DOHH2 (cell line): ENCODE data around the gene DUOXA2.
"Not testable (repeated sequence)": the region's sequence is repeated elsewhere in the genome, so short reads cannot be mapped to it uniquely, and the experiment has no call there.

ENCODE experiments used
- H3F3A ChIP-seq: fragments of 200-600 bp; sonication (generic), shearing (Covaris generic); 2 replicates; pipeline ENCODE4 v1.6.0; 2016; ENCODE audit warnings: antibody characterized with exemption, mild to moderate bottlenecking; ENCODE audit not compliant: control insufficient read depth, insufficient read depth
- H3K27ac ChIP-seq: fragments of 200-600 bp; sonication (generic); 2 replicates; pipeline ENCODE4 v1.5.1; 2014; ENCODE audit warnings: low read depth, mild to moderate bottlenecking, low read length, moderate library complexity
- H3K27me3 ChIP-seq: fragments of 200-600 bp; sonication (generic); 2 replicates; pipeline ENCODE4 v1.6.1; 2014; ENCODE audit warnings: mild to moderate bottlenecking, low read length, mixed read lengths; ENCODE audit not compliant: control insufficient read depth
- H3K36me3 ChIP-seq: fragments of 200-600 bp; sonication (generic); 2 replicates; pipeline ENCODE4 v1.6.1; 2014; ENCODE audit warnings: mild to moderate bottlenecking, low read length, moderate library complexity, mixed read lengths; ENCODE audit not compliant: control insufficient read depth
- H3K4me1 ChIP-seq: fragments of 200-600 bp; sonication (generic); 2 replicates; pipeline ENCODE4 v1.6.1; 2014; ENCODE audit warnings: mild to moderate bottlenecking, low read length, mixed read lengths; ENCODE audit not compliant: control insufficient read depth
- H3K4me2 ChIP-seq: fragments of 200-600 bp; sonication (generic); 2 replicates; pipeline ENCODE4 v1.6.0; 2014; ENCODE audit warnings: mild to moderate bottlenecking, low read length, moderate library complexity
- H3K4me3 ChIP-seq: fragments of 200-600 bp; sonication (generic); 2 replicates; pipeline ENCODE4 v1.5.1; 2014; ENCODE audit warnings: mild to moderate bottlenecking, low read length, mixed read lengths
- H3K79me2 ChIP-seq: fragments of 200-600 bp; sonication (generic); 2 replicates; pipeline ENCODE4 v1.6.1; 2014; ENCODE audit warnings: mild to moderate bottlenecking, low read length, mixed read lengths; ENCODE audit not compliant: control insufficient read depth
- H3K9me2 ChIP-seq: fragments of 200-600 bp; sonication (generic); replicated peaks from 2 replicates; pipeline ENCODE4 v1.6.1; 2014; ENCODE audit warnings: mild to moderate bottlenecking, low read length, mixed read lengths; ENCODE audit not compliant: control insufficient read depth
- H3K9me3 ChIP-seq: fragments of 200-600 bp; sonication (generic); 2 replicates; pipeline ENCODE4 v1.6.1; 2014; ENCODE audit warnings: antibody characterized with exemption, low read length, mixed read lengths; ENCODE audit not compliant: control insufficient read depth, insufficient read depth
- H4K20me1 ChIP-seq: fragments of 200-600 bp; sonication (generic); 2 replicates; pipeline ENCODE4 v1.6.0; 2014; ENCODE audit warnings: low read depth, mild to moderate bottlenecking, antibody characterized with exemption, low read length, moderate library complexity; ENCODE audit not compliant: control insufficient read depth, insufficient read depth
- CTCF ChIP-seq: fragments of 200-600 bp; sonication (generic); IDR thresholded peaks from one replicate; pipeline ENCODE4 v1.5.1; 2014; ENCODE audit warnings: antibody characterized with exemption, mild to moderate bottlenecking, low read depth, low read length; ENCODE audit not compliant: poor library complexity, severe bottlenecking
- EZH2phosphoT487 ChIP-seq: fragments of 200-600 bp; sonication (generic); IDR thresholded peaks from 2 replicates; pipeline ENCODE4 v1.6.1; 2017; ENCODE audit warnings: borderline replicate concordance, mild to moderate bottlenecking, antibody characterized with exemption, low read length, moderate library complexity, mixed read lengths

Gene DUOXA2

GRCh38 chr15:45079201-45079600 lies 34.9 kb upstream of the DUOXA2 start:
- H3K79me2 ChIP-seq, H3K4me3 ChIP-seq, H3K4me1 ChIP-seq, H3K36me3 ChIP-seq, H3F3A ChIP-seq, H3K27ac ChIP-seq, H3K9me2 ChIP-seq, H4K20me1 ChIP-seq, H3K9me3 ChIP-seq, H3K27me3 ChIP-seq, H3K4me2 ChIP-seq: not testable (repeated sequence)

- not testable (repeated sequence) for H3K79me2 ChIP-seq, H3K4me3 ChIP-seq, H3K27ac ChIP-seq, H3K4me2 ChIP-seq, H3K9me3 ChIP-seq, H4K20me1 ChIP-seq, H3K9me2 ChIP-seq, H3K27me3 ChIP-seq, H3K36me3 ChIP-seq, H3K4me1 ChIP-seq, H3F3A ChIP-seq
Measured at GRCh38 chr15:45079628-45080246, 34.4 kb upstream of the DUOXA2 start.

- H3K9me3 ChIP-seq, H3K4me2 ChIP-seq, H4K20me1 ChIP-seq, H3K79me2 ChIP-seq, H3K27me3 ChIP-seq, H3K9me2 ChIP-seq, H3K4me1 ChIP-seq, H3K27ac ChIP-seq, H3K4me3 ChIP-seq, H3K36me3 ChIP-seq, H3F3A ChIP-seq: not testable (repeated sequence)
Measured at GRCh38 chr15:45080593-45080992, 33.5 kb upstream of the DUOXA2 start.

- not testable (repeated sequence) for H3K36me3 ChIP-seq, H3K27me3 ChIP-seq, H3K9me3 ChIP-seq, H3K4me3 ChIP-seq, H4K20me1 ChIP-seq, H3K4me1 ChIP-seq, H3F3A ChIP-seq, H3K9me2 ChIP-seq, H3K4me2 ChIP-seq, H3K27ac ChIP-seq, H3K79me2 ChIP-seq
Measured at GRCh38 chr15:45082412-45082811, 31.7 kb upstream of the DUOXA2 start.

- no peaks in the 10 kb centered on the region for H3F3A ChIP-seq
- no peak overlapping the region for H3K4me2 ChIP-seq
- H3K4me3 ChIP-seq: no peak overlapping the region
- no peaks in the 10 kb centered on the region for H3K36me3 ChIP-seq
- no peaks in the 10 kb centered on the region for H3K9me2 ChIP-seq
- H4K20me1 ChIP-seq: no peaks in the 10 kb centered on the region
- no peaks in the 10 kb centered on the region for H3K9me3 ChIP-seq
- 0 out of 2 replicates have a peak, but pooled peaks cover 3% of the 10 kb centered on the region for H3K27me3 ChIP-seq
- H3K4me1 ChIP-seq: no peaks in the 10 kb centered on the region
- TF ChIP-seq EZH2phosphoT487: no peak
- TF ChIP-seq CTCF: no peak
- no peak overlapping the region for H3K27ac ChIP-seq
- no peaks in the 10 kb centered on the region for H3K79me2 ChIP-seq
Measured at GRCh38 chr15:45083223-45083622, 30.9 kb upstream of the DUOXA2 start.
